Stimulated activated CD8-positive, alpha-beta memory T cell treated with anti-CD3 and anti-CD28 coated beads, Interleukin-2, amount 100 ng/mL, for 1 hour (primary cell): ENCODE measurements around the gene TVP23C.
"Not testable (repeated sequence)": the region's sequence is repeated elsewhere in the genome, so short reads cannot be mapped to it uniquely, and the experiment has no call there.

Experiments
- DNase-seq, 2 donors: peaks; one replicate each; pipeline ENCODE4 v3.0.0-alpha.2; 2020; ENCODE audit warnings: low read depth in 2 of 2

The TVP23C gene

DNA sequence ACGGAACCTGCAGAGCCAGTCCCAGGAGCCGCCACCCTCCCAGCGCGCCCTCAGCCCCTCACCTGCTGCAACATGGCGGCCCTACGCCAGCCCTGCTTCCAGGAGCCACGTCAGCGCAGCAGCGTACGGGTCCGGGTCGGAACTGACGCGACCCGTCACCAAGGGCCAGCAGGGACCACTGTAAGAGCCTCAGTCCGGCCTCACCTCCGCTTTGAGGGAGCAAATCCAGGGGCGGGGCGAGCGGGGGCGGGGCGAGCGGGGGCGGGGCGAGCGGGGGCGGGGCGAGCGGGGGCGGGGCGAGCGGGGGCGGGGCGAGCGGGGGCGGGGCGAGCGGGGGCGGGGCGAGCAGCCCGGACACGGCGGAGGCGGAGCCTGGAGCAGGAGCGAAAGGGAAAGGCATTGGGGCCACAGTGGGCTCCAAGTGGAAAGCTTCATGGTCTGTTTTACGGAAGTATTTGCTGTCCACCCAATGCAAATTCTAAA, at the start of gene TVP23C:
TVP23C (minus strand) TSS at position 109 of the 483 bp plus-strand sequence; CDS start at position 74, 35 bp downstream.
- DNase-seq: peak; percentile 14 to 47

- DNase-seq: not testable (repeated sequence)
Measured at GRCh38 chr17:15592960-15593359, 29.7 kb upstream of the TVP23C start.

- not testable (repeated sequence) for DNase-seq
Measured at GRCh38 chr17:15591986-15592385, 28.7 kb upstream of the TVP23C start.

DNA sequence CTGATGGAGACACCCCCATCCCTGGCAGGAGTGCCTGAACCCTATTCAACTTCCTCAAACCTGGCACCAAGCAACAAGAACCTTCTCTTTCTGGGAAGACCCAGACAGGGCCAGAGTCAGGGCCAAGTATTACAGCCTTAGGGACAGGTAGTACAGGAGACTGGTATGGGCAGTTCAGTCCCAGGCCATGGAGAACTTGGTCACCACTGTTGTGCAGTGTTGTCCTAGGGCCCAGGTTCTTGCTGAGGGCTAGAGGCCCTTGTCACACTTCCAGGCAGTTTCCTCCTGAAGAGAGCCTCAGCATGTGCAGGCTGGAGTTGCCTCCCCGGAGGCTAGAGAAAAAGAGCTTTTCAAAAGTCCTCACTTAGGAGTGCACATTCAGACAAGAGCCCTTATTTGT, 27.6 kb upstream of the TVP23C start:
- DNase-seq: not testable (repeated sequence)

DNA sequence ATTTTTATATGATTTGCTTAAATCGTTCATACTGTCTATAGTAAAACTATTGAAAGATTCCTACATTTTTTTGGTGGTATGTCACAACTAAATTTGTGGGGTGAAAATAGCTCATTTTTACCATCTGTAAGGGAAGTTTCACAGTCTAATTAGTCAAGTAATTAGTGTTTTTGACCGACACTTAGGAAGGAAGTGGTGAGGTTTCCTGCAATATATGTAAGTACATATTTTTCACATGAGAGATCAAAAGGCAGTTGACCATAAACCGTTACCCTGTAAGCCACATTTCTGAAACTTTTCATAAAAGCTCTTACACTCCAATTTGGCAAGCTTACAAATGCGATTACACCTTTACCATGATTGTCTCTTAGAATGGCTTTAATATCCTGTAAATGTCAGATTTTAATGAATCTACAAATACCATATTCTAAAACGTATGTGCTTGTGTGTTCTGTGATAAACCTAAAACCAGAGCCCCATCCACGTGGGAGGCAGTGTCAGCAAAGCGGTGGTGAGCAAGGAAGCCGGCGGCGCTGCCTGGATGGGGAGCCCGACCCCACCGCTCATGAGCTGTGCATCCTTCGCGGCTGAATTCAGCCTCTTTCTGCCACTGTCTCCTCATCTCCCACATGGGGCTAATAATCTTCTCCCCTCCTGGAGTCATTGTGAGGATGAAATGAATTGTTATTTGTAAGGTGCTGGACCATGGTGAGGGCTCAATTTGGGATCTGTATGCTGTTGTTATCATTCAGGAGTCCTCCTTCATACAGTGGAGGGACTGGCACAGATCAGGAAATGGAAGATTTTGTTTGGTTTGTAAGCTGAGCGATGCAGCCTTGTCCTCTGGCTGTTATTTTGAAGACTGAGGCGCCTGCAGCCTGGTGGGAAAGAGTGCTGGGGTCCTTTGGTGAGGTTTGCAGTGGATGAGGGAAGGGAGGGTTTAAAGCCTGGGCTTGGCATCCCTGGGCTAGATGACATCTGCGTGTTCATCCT, 26.6 kb upstream of the TVP23C start:
- DNase-seq: not testable (repeated sequence)

DNA sequence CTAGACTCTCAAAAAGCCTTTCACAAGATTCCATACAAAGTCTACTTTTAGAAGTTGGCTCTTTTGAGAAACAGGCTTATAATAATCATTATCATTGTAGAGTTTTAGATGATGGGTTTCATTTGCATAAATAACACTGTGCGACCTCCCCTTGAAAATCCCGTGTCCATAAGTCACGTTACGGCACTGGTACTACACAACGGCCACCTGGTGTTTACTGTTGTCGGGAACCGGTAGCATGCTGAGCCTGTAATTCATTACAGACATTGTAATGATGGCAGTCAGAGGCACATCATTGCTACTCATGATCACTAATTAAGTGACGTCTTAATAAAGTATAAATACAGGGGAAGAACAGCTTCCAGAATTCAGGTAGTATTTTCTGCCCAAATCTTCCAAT, 24.7 kb upstream of the TVP23C start:
- DNase-seq: not testable (repeated sequence)

DNA sequence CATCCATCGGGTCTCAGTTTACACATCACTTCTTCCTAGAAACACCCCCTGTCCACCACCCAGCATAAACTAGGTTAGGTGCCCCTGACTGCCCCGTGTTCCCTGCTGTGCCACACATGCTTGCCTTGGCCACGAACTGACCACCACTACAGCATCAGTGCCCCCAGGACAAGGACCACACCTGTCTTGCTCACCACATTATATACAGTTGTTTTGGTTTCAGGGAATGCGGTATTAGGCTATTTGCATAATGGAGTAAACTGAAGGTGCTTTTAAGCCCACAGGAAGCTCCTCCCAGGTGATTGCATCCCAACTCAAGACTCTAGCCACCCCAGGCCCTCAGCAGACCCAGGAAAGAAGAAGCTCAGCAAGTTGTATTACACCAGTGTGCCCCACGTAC, 20.0 kb upstream of the TVP23C start:
- DNase-seq: not testable (repeated sequence)

DNA sequence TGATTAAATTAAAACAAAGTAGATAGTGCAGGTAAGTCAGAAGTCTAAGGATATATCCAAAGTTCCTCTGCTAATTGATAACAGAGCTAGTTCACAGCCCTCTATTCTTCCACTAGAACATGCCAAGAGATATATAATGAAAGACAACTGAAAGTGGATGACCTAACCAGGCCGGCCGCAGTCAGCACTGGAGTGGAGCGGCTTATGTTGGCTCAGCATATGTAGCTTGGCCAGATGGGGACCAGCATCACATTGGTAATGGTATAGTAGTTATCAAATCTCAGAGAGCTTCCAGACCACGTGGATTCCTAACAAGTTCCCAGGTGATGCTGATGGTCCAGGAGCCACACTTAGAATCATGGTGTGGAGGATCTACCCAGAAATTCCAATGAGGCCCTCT, 18.2 kb upstream of the TVP23C start:
- DNase-seq: not testable (repeated sequence)

- not testable (repeated sequence) for DNase-seq
Measured at GRCh38 chr17:15576848-15577247, 13.6 kb upstream of the TVP23C start.

DNA sequence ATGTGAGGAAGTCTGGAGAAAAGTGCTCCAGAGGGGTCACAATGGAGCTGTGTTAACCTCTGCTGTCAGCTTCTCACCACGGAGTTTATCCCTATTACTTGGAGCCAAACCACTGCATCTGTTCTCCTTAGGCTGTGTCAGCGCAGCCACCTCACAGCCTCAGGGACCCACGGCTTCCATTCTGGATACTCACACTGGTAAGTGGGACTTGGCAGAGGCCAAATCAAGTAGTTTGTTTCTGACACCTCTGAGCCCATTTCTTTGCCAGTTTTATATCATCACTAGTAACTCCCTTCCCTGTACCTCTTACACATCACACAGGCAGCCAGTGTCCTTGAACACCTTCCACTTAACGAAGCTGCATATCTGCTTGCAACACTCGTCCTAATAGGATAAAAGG, 11.4 kb upstream of the TVP23C start:
- not testable (repeated sequence) for DNase-seq

- DNase-seq: not testable (repeated sequence)
Measured at GRCh38 chr17:15573870-15574269, 10.6 kb upstream of the TVP23C start.

GRCh38 chr17:15562613-15563374, 489 bp downstream of the TVP23C start:
- DNase-seq: not testable (repeated sequence)

- not testable (repeated sequence) for DNase-seq
Measured at GRCh38 chr17:15561439-15561838, 1.8 kb downstream of the TVP23C start.

- DNase-seq: not testable (repeated sequence)
Measured at GRCh38 chr17:15558403-15559105, 4.7 kb downstream of the TVP23C start.

GRCh38 chr17:15557334-15557832, 5.9 kb downstream of the TVP23C start:
- not testable (repeated sequence) for DNase-seq

GRCh38 chr17:15552932-15553331, 10.4 kb downstream of the TVP23C start:
- not testable (repeated sequence) for DNase-seq

DNA sequence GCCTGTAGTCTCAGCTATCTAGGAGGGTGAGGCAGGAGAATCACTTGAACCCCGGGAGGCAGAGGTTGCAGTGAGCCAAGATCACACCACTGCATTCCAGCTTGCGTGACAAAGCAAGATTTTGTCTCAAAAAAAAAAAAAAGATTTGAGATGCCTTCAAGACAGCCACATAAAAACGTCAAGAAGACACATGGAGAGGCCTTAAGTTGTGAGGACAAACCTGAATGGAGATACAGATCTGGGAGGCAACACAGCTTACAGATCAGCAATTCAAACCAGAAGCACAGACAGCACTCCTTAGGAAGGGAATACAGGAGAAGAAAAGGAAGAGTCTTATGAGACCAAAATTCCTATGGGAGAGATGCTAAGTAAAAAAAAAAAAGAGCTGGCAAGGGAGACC, 13.7 kb downstream of the TVP23C start:
- not testable (repeated sequence) for DNase-seq

DNA sequence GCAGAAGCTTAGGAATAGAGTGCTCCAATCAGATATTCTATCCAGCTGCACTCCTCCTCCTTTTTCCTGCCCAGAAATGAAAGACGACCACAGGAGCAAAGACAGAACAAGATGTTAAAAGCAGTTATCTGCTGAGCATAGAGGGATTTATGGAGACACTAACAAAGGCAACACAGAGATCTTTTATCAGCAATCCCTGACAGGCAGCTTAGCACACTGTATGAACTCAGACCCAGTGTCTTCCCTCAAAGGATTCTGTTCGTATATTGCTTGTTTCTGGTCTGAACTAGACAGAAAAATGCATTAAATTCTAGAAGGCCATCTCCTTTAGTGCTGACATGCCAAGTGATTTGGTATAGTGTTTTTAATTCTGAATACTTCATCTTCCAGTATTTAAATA, 16.7 kb downstream of the TVP23C start:
- DNase-seq: not testable (repeated sequence)

GRCh38 chr17:15540371-15541219, 22.7 kb downstream of the TVP23C start:
- not testable (repeated sequence) for DNase-seq

- DNase-seq: not testable (repeated sequence)
Measured at GRCh38 chr17:15533122-15533521, 30.2 kb downstream of the TVP23C start.
